Smooth muscle cell (in vitro differentiated cells): ENCODE data around the gene ZBTB5. TPM values are rescaled to one million over a fixed set of nuclear protein-coding genes. Genes with fewer than 3 reads are reported as not detected.

Experiments
- DNase-seq: peaks from one replicate; lab custom pipeline; 2025; ENCODE audit not compliant: unreplicated experiment; lab: John Stamatoyannopoulos, UW
- H2AFZ ChIP-seq: fragments of 200-600 bp; sonication (generic); 2 replicates; pipeline ENCODE4 v1.6.0; 2016; ENCODE audit warnings: antibody characterized with exemption, low read depth, mild to moderate bottlenecking
- H3F3A ChIP-seq: fragments of 200-600 bp; sonication (generic); 2 replicates; pipeline ENCODE4 v1.6.0; 2017; ENCODE audit warnings: antibody characterized with exemption, low read depth
- H3K27ac ChIP-seq: fragments of 200-600 bp; sonication (generic); 2 replicates; pipeline ENCODE4 v1.5.1; 2016; ENCODE audit warnings: low read depth, mild to moderate bottlenecking
- H3K27me3 ChIP-seq: fragments of 200-600 bp; sonication (generic); 2 replicates; pipeline ENCODE4 v1.6.1; 2016; ENCODE audit warnings: low read depth, mild to moderate bottlenecking
- H3K36me3 ChIP-seq: fragments of 200-600 bp; sonication (generic); 2 replicates; pipeline ENCODE4 v1.5.1; 2016; ENCODE audit warnings: low read depth
- H3K4me1 ChIP-seq: fragments of 200-600 bp; sonication (generic); 2 replicates; pipeline ENCODE4 v1.5.1; 2016; ENCODE audit warnings: low read depth
- H3K4me2 ChIP-seq: fragments of 200-600 bp; sonication (generic); 2 replicates; pipeline ENCODE4 v1.6.0; 2016; ENCODE audit warnings: mild to moderate bottlenecking
- H3K4me3 ChIP-seq: fragments of 200-600 bp; sonication (generic); 2 replicates; pipeline ENCODE4 v1.5.1; 2016; ENCODE audit warnings: mild to moderate bottlenecking
- H3K79me2 ChIP-seq: fragments of 200-600 bp; sonication (generic); 2 replicates; pipeline ENCODE4 v1.6.0; 2016; ENCODE audit warnings: low read depth, mild to moderate bottlenecking
- H3K9ac ChIP-seq: fragments of 200-600 bp; sonication (generic); 2 replicates; pipeline ENCODE4 v1.6.0; 2016; ENCODE audit warnings: low read depth
- H3K9me3 ChIP-seq: fragments of 200-600 bp; sonication (generic); replicated peaks from 2 replicates; pipeline ENCODE4 v1.5.1; 2016; ENCODE audit warnings: low read depth
- H4K20me1 ChIP-seq: fragments of 200-600 bp; sonication (generic); 2 replicates; pipeline ENCODE4 v1.6.0; 2016; ENCODE audit warnings: low read depth
- CTCF ChIP-seq: fragments of 200-600 bp; sonication (generic); IDR thresholded peaks from 2 replicates; pipeline ENCODE4 v1.5.1; 2017; ENCODE audit warnings: borderline replicate concordance, mild to moderate bottlenecking, antibody characterized with exemption; ENCODE audit not compliant: insufficient read depth, poor library complexity, severe bottlenecking
- WGBS: methylation state at CpG from one replicate; pipeline ENCODE4 v1.1.7; 2016; ENCODE audit warnings: low lambda C conversion rate; 5-methylcytosine and 5-hydroxymethylcytosine counted together
- polyA plus RNA-seq: library from polyadenylated mRNA; unstranded; fragments of >200 nt; fragmentation: Nextera tagmentation; extraction: Ambion mirVana; gene quantifications from 2 replicates; pipeline ENCODE4 v1.2.1, GENCODE V29; 2016
- total RNA-seq: library from RNA; depleted of rRNA; stranded (reverse); fragments of >200 nt; gene quantifications from 2 replicates; pipeline ENCODE4 v1.2.3, GENCODE V29; 2014

ZBTB5 gene
- total and polyA plus RNA-seq, 2 experiments from 2014 or later, result 4.3 to 21.8 TPM

GRCh38 chr9:37410969-37411785, 54.1 kb downstream of the ZBTB5 start:
- H3K79me2 ChIP-seq, result no peaks in the 10 kb centered on the region
- H3K27ac ChIP-seq, result no peak overlapping the region
- H3K4me1 ChIP-seq, result peaks cover 28% of the 10 kb centered on the region
- H3K4me3 ChIP-seq, result no peak overlapping the region
- no peaks in the 10 kb centered on the region for H3K27me3 ChIP-seq
- H3K9ac ChIP-seq, result no peak overlapping the region
- no peaks in the 10 kb centered on the region for H3F3A ChIP-seq
- no peaks in the 10 kb centered on the region for H4K20me1 ChIP-seq
- no peak for DNase-seq
- H3K36me3 ChIP-seq, result no peaks in the 10 kb centered on the region
- H3K4me2 ChIP-seq, result no peak overlapping the region
- WGBS, result 89% methylated on average over 12 of the region's 13 CpGs
- TF ChIP-seq CTCF, result peak; percentile 28
- H2AFZ ChIP-seq, result no peak overlapping the region
- no peaks in the 10 kb centered on the region for H3K9me3 ChIP-seq

GRCh38 chr9:37410354-37410861, 54.8 kb downstream of the ZBTB5 start:
- H3K27ac ChIP-seq, result no peak overlapping the region
- WGBS, result 89% methylated on average over 9 of the region's 9 CpGs

GRCh38 chr9:37408933-37409710, 56.1 kb downstream of the ZBTB5 start:
- no peak overlapping the region for H2AFZ ChIP-seq
- no peaks in the 10 kb centered on the region for H3K36me3 ChIP-seq
- no peak overlapping the region for H3K4me2 ChIP-seq
- no peak for TF ChIP-seq CTCF
- no peaks in the 10 kb centered on the region for H3F3A ChIP-seq
- DNase-seq, result no peak
- no peak overlapping the region for H3K27ac ChIP-seq
- H3K79me2 ChIP-seq, result no peaks in the 10 kb centered on the region
- 90% methylated on average over 22 of the region's 22 CpGs for WGBS
- H4K20me1 ChIP-seq, result no peaks in the 10 kb centered on the region
- H3K4me3 ChIP-seq, result no peak overlapping the region
- H3K4me1 ChIP-seq, result peaks cover 12% of the 10 kb centered on the region
- H3K27me3 ChIP-seq, result no peaks in the 10 kb centered on the region
- H3K9me3 ChIP-seq, result no peaks in the 10 kb centered on the region
- H3K9ac ChIP-seq, result no peak overlapping the region

More at GRCh38 chr9:37410354-37410861, 54.8 kb downstream of the ZBTB5 start:
- H3K27me3 ChIP-seq, result no peaks in the 10 kb centered on the region
- DNase-seq, result no peak
- H3K9ac ChIP-seq, result no peak overlapping the region
- H3K4me3 ChIP-seq, result no peak overlapping the region
- H3F3A ChIP-seq, result no peaks in the 10 kb centered on the region
- no peaks in the 10 kb centered on the region for H3K79me2 ChIP-seq
- peaks cover 20% of the 10 kb centered on the region for H3K4me1 ChIP-seq
- no peak overlapping the region for H2AFZ ChIP-seq
- no peak for TF ChIP-seq CTCF
- no peaks in the 10 kb centered on the region for H4K20me1 ChIP-seq
- H3K9me3 ChIP-seq, result no peaks in the 10 kb centered on the region
- no peaks in the 10 kb centered on the region for H3K36me3 ChIP-seq
- no peak overlapping the region for H3K4me2 ChIP-seq
